Karpas-422 (cell line): ENCODE results near the gene KIF14. TPM values are rescaled to one million over a fixed set of nuclear protein-coding genes. Genes with fewer than 3 reads are reported as not detected.
A peak's percentile ranks its signal among the peaks of the same experiment; 100 is the strongest.

ENCODE experiments used
- DNase-seq: peaks from one replicate; pipeline ENCODE4 v3.0.0-alpha.2; 2015
- H2AFZ ChIP-seq: fragments of 200-600 bp; sonication (generic); 2 replicates; pipeline ENCODE4 v1.6.1; 2014; ENCODE audit warnings: antibody characterized with exemption, low read length, mixed read lengths
- H3K27ac ChIP-seq: fragments of 200-600 bp; sonication (generic); 2 replicates; pipeline ENCODE4 v1.5.1; 2014; ENCODE audit warnings: mild to moderate bottlenecking, low read length, moderate library complexity
- H3K27me3 ChIP-seq: fragments of 200-600 bp; sonication (generic); 2 replicates; pipeline ENCODE4 v1.6.1; 2014; ENCODE audit warnings: low read length, mixed read lengths
- H3K36me3 ChIP-seq: fragments of 200-600 bp; sonication (generic); 2 replicates; pipeline ENCODE4 v1.6.1; 2014; ENCODE audit warnings: low read length, mixed read lengths; ENCODE audit not compliant: insufficient read depth
- H3K4me1 ChIP-seq: fragments of 200-600 bp; sonication (generic); 2 replicates; pipeline ENCODE4 v1.6.1; 2014; ENCODE audit warnings: mild to moderate bottlenecking, low read length, mixed read lengths
- H3K4me2 ChIP-seq: fragments of 200-600 bp; sonication (generic); 2 replicates; pipeline ENCODE4 v1.6.1; 2014; ENCODE audit warnings: low read length, low read depth, mild to moderate bottlenecking; ENCODE audit not compliant: poor library complexity, severe bottlenecking
- H3K4me3 ChIP-seq: fragments of 200-600 bp; sonication (generic); 2 replicates; pipeline ENCODE4 v1.5.1; 2014; ENCODE audit warnings: mild to moderate bottlenecking, antibody characterized with exemption, low read length, mixed read lengths
- H3K79me2 ChIP-seq: fragments of 200-600 bp; sonication (generic); 2 replicates; pipeline ENCODE4 v1.6.1; 2014; ENCODE audit warnings: mild to moderate bottlenecking, low read length, mixed read lengths
- H3K9ac ChIP-seq: fragments of 200-600 bp; sonication (generic); 2 replicates; pipeline ENCODE4 v1.6.0; 2014; ENCODE audit warnings: low read length
- H3K9me2 ChIP-seq: fragments of 200-600 bp; sonication (generic), shearing (Covaris generic); replicated peaks from 2 replicates; pipeline ENCODE4 v1.6.0; 2014; ENCODE audit warnings: mild to moderate bottlenecking, low read length, moderate library complexity; ENCODE audit not compliant: insufficient read depth
- H3K9me3 ChIP-seq: fragments of 300-700, 200-600 bp; sonication (generic); 2 replicates; pipeline ENCODE4 v1.6.1; 2014; ENCODE audit warnings: low read length, mixed read lengths
- H4K20me1 ChIP-seq: fragments of 200-600 bp; sonication (generic); 2 replicates; pipeline ENCODE4 v1.6.1; 2014; ENCODE audit warnings: mild to moderate bottlenecking, antibody characterized with exemption, low read length, low read depth; ENCODE audit not compliant: insufficient read depth
- total RNA-seq: library from RNA; depleted of rRNA; stranded (reverse); fragments of >200 nt; shearing (Covaris generic); gene quantifications from 2 replicates; pipeline ENCODE4 v1.2.3, GENCODE V29; 2014; ENCODE audit warnings: low replicate concordance

Gene KIF14
- total RNA-seq, 1 experiment from 2014 or later = 15.2 TPM

- Histone ChIP-seq H3K9ac (no peak overlapping the region), H3K36me3 (no peaks in the 10 kb centered on the region), H3K4me3 (no peak overlapping the region), H4K20me1 (no peaks in the 10 kb centered on the region), H3K79me2 (no peaks in the 10 kb centered on the region), H3K9me3 (no peaks in the 10 kb centered on the region), H3K27ac (no peak overlapping the region), H3K27me3 (no peaks in the 10 kb centered on the region), H3K4me2 (peak overlapping the region; percentile 39), H3K4me1 (peaks cover 15% of the 10 kb centered on the region), H3K9me2 (no peaks in the 10 kb centered on the region), H2AFZ (no peak overlapping the region)
- no peak for DNase-seq
Observed at GRCh38 chr1:200628223-200628881, 7.8 kb upstream of the KIF14 start.

GRCh38 chr1:200627575-200628222, 7.1 kb upstream of the KIF14 start:
- Histone ChIP-seq H4K20me1 (no peaks in the 10 kb centered on the region), H3K4me3 (no peak overlapping the region), H3K9me3 (no peaks in the 10 kb centered on the region), H3K36me3 (no peaks in the 10 kb centered on the region), H3K9me2 (no peaks in the 10 kb centered on the region), H3K4me1 (peaks cover 15% of the 10 kb centered on the region), H3K79me2 (no peaks in the 10 kb centered on the region), H3K9ac (no peak overlapping the region), H3K27me3 (no peaks in the 10 kb centered on the region), H2AFZ (no peak overlapping the region), H3K4me2 (peak overlapping the region; percentile 39), H3K27ac (no peak overlapping the region)
- DNase-seq = no peak

GRCh38 chr1:200626853-200627534, 6.4 kb upstream of the KIF14 start:
- Histone ChIP-seq H2AFZ (no peak overlapping the region), H3K4me2 (no peak overlapping the region)

GRCh38 chr1:200625381-200625824, 4.9 kb upstream of the KIF14 start:
- Histone ChIP-seq H3K9me2 (no peaks in the 10 kb centered on the region), H3K79me2 (peaks cover under 1% of the 10 kb centered on the region; the same call in 1 of the 2 replicates), H3K4me3 (no peak overlapping the region), H2AFZ (0 out of 2 replicates have a peak overlapping the region, but pooled peaks have one; percentile 10), H4K20me1 (no peaks in the 10 kb centered on the region), H3K27ac (no peak overlapping the region), H3K27me3 (no peaks in the 10 kb centered on the region), H3K4me2 (no peak overlapping the region), H3K9me3 (no peaks in the 10 kb centered on the region), H3K4me1 (peaks cover 22% of the 10 kb centered on the region), H3K36me3 (no peaks in the 10 kb centered on the region), H3K9ac (no peak overlapping the region)
- DNase-seq = no peak

More at GRCh38 chr1:200626853-200627534, 6.4 kb upstream of the KIF14 start:
- Histone ChIP-seq H3K4me1 (peaks cover 16% of the 10 kb centered on the region), H3K9me3 (no peaks in the 10 kb centered on the region), H4K20me1 (no peaks in the 10 kb centered on the region), H3K27ac (no peak overlapping the region), H3K4me3 (no peak overlapping the region), H3K9me2 (no peaks in the 10 kb centered on the region), H3K79me2 (no peaks in the 10 kb centered on the region), H3K9ac (no peak overlapping the region), H3K36me3 (no peaks in the 10 kb centered on the region), H3K27me3 (no peaks in the 10 kb centered on the region)
- DNase-seq = no peak

GRCh38 chr1:200624679-200625335, 4.3 kb upstream of the KIF14 start:
- Histone ChIP-seq H3K9me3 (no peaks in the 10 kb centered on the region), H3K36me3 (no peaks in the 10 kb centered on the region), H3K27me3 (no peaks in the 10 kb centered on the region), H3K27ac (no peak overlapping the region), H2AFZ (0 out of 2 replicates have a peak overlapping the region, but pooled peaks have one; percentile 10), H3K9me2 (no peaks in the 10 kb centered on the region), H3K79me2 (peaks cover 7% of the 10 kb centered on the region), H4K20me1 (no peaks in the 10 kb centered on the region), H3K9ac (no peak overlapping the region), H3K4me2 (no peak overlapping the region), H3K4me1 (peaks cover 25% of the 10 kb centered on the region), H3K4me3 (no peak overlapping the region)
- DNase-seq = no peak

- Histone ChIP-seq H3K79me2 (peaks cover 23% of the 10 kb centered on the region), H4K20me1 (no peaks in the 10 kb centered on the region), H3K9me3 (no peaks in the 10 kb centered on the region), H2AFZ (peak overlapping the region; percentile 19; the same call in 1 of the 2 replicates), H3K36me3 (peaks cover 15% of the 10 kb centered on the region; the same call in 1 of the 2 replicates), H3K27ac (peak overlapping the region; percentile 30; the same call in 1 of the 2 replicates), H3K4me2 (peak overlapping the region; percentile 94), H3K9ac (peak overlapping the region; percentile 76), H3K4me3 (peak overlapping the region; percentile 83), H3K4me1 (peaks cover 23% of the 10 kb centered on the region), H3K9me2 (no peaks in the 10 kb centered on the region), H3K27me3 (no peaks in the 10 kb centered on the region)
- peak; percentile 47 for DNase-seq
Observed at GRCh38 chr1:200619894-200620272, 668 bp downstream of the KIF14 start.

- no peak overlapping the region for H2AFZ ChIP-seq
- H3K9ac ChIP-seq = no peak overlapping the region
- H3K9me2 ChIP-seq = no peaks in the 10 kb centered on the region
- H3K27me3 ChIP-seq = no peaks in the 10 kb centered on the region
- 0 out of 2 replicates have a peak, but pooled peaks cover 3% of the 10 kb centered on the region for H3K79me2 ChIP-seq
- H3K36me3 ChIP-seq = peaks cover 31% of the 10 kb centered on the region
- no peak for DNase-seq
- H3K9me3 ChIP-seq = no peaks in the 10 kb centered on the region
- peaks cover 8% of the 10 kb centered on the region for H3K4me1 ChIP-seq
- no peak overlapping the region for H3K27ac ChIP-seq
- H4K20me1 ChIP-seq = no peaks in the 10 kb centered on the region
- no peak overlapping the region for H3K4me3 ChIP-seq
- H3K4me2 ChIP-seq = no peak overlapping the region
Observed at GRCh38 chr1:200610846-200611245, 9.7 kb downstream of the KIF14 start.
